ENCODE results near the gene MEPCE.

DNA sequence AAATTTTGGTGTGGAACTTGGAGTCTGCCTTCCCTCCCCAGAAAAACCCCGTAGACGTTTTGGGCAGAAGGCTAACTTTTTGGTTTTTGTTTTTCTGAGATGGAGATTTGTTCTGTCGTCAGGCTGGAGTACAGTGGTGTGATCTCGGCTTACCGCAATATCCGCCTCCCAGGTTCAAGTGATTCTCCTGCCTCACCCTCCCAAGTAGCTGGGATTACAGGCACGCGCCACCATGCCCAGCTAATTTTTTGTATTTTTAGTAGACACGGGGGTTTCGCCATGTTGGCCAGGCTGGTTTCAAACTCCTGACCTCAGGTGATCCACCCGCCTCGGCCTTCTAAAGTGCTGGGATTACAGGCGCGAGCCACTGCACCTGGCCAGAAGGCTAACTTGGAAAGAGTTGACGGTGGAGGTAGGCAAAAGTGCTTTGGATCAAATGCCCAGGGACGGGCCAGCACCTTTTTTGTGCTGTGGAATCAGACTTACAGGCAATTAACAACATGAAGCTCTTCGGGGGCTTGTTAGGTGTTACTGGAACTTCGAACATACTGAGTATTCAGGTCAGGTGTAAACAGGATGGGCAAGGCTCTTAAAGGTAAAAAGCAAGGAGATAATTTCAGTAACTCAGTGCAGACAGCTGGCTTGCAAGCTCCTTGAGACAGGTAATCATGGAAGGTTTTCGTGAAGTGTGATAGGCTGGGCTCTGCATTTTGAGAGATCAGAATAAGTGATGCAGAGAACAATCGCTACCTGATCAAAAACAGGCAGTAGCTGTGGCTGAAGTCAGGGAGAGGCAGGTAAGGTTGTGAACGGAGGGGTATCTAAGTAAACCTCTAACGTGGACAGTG lies 4.9 kb downstream of the MEPCE start:
- TF ChIP-seq, protein P1, sequence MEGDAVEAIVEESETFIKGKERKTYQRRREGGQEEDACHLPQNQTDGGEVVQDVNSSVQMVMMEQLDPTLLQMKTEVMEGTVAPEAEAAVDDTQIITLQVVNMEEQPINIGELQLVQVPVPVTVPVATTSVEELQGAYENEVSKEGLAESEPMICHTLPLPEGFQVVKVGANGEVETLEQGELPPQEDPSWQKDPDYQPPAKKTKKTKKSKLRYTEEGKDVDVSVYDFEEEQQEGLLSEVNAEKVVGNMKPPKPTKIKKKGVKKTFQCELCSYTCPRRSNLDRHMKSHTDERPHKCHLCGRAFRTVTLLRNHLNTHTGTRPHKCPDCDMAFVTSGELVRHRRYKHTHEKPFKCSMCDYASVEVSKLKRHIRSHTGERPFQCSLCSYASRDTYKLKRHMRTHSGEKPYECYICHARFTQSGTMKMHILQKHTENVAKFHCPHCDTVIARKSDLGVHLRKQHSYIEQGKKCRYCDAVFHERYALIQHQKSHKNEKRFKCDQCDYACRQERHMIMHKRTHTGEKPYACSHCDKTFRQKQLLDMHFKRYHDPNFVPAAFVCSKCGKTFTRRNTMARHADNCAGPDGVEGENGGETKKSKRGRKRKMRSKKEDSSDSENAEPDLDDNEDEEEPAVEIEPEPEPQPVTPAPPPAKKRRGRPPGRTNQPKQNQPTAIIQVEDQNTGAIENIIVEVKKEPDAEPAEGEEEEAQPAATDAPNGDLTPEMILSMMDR (IDR thresholded peaks at IDR 0.05; ENCODE audit: low read length) = no peak
- TF ChIP-seq EZH2 (optimal IDR thresholded peaks at IDR 0.05; ENCODE audit: low read depth, low read length) = no peak
- TF ChIP-seq EZH2phosphoT487 (IDR thresholded peaks at IDR 0.05; ENCODE audit: low read length) = no peak
